Activated T-cell treated with anti-CD3 and anti-CD28 coated beads for 4 hours (primary cell): ENCODE data around the gene PURA.
"Not testable (repeated sequence)": the region's sequence is repeated elsewhere in the genome, so short reads cannot be mapped to it uniquely, and the experiment has no call there.

ENCODE experiments used
- DNase-seq: peaks from one replicate; pipeline ENCODE4 v3.0.0-alpha.2; 2020

Gene PURA

DNA sequence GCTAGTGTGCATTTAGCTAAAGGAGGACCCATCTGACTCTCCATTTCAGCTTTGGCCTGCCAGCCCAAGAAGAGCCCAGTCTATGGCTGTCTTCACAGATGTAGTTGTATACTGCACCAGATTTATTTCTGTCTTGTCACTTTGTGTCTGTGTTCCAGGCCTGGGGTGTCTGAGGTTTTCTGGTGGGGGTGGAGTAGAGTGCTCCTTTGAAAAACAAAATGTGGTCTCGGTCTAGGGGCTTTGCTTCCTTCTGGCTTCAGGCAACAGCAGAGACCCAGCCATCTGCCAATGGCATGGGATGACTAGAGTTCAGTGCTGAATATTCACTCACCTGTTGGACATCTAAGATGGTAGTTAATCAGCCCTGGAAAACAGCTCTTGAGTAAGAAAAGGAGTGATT, 22.7 kb downstream of the PURA start:
- DNase-seq, result no peak

DNA sequence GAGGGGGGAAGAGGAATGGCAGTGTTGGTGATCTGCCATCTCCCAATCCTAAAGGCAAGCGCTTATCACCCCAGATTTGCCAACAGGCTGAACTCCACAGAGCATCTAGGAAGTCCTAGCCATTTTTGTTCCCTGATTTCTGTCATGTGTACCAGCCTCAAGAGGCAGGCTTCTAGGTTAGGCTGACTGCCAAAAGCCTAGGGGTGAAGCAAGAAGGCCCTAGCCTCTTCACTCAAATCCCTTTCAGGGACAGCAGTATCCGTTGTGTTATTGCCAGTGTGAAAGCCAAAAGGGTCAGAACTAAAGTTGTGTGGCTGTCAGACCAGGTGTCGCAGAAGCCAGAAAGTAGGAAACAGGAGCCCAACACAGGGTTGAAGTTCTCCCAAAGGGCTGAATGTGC, 26.5 kb downstream of the PURA start:
- no peak for DNase-seq

DNA sequence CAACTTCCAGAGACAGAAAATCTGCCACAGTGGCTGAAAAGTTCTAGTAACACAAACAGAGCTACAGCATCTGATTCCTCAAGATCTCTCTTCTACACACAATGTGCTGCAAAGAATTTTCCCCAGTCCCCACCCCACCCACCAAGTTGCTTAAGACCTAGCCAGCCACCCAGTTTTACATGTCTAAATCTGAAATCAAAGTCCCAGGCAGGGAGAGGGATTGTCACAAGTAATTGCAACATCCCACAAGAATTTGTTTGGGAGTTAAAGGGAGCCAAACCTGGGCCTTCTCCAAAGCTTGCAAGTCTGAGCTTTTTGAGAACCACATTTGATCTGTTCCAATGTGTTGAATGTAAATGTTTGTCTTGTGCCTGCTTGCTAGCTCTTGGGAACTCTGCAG, 27.3 kb downstream of the PURA start:
- DNase-seq, result no peak

DNA sequence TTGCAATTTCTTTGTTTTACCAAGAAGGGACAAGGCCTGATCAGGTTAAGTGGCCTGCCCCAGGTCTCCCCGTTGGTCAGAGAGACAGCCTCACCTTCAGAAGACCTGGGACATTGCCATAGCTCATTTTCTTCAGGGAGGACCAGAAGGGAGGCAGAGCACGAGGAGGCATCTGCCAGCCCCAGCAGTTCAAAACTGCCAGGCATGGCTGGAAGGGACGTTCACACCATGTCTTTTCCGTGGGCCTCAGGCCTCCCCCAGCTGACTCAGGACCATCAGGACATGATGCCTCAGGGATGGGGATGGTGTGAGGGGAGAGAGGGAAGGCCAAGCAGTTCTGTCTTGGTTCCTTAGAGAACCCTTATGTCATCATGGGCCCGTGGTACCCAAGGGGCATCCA, 28.3 kb downstream of the PURA start:
- no peak for DNase-seq

DNA sequence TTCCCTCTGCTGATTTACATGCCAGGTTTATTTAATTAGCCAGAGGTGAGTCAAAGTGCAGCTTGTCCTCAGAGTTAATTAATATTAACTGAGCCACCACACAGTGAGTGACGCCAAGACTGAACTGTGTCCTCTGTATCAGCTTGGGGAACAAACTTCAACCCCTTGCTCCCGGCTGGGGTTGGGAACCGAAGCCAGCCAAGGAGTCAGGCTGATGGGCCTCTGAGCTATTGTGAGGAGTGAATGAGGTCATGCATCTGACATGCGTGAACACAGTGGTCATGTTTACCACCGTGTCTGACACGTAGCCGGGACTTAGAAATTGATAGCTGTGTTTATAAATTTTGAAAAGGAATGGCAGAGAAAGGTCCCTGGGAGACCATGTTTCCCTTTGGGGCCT, 28.9 kb downstream of the PURA start:
- DNase-seq, result no peak

DNA sequence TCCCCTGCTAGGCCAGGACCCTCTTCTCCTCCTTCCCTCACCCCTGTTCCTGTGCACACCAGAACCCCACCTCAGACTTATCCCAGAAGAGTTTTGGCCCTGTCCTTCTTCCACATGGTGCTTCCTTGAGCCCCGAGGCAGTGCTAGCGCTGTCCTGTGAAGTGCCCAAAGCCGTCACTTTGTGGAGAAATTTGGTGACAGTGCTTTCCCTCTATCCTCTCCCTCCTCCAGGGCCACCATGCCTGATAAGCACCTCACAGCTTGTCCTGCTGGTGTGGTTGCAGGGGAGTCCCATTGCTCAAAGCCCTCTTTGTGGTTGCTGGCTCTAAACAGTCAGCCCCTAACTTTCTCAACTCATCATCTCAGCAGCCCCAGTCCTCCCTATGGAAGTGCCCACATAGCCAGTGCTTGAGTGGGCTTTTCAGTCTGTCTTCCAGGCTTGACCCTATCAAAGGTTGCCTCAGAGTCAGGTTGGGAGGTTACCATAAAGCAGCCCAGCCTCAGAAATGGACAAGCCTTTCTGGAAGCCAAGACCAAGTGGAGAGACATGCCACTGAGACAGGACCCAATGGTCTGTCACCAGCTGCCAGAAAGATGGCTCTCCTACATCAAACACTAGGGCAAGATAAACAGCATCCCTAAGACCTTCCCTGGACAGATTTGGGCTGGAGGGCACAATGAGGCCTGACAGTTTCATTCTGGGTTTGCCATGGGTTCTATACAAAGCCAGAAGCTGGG, 29.8 kb downstream of the PURA start:
- no peak for DNase-seq

DNA sequence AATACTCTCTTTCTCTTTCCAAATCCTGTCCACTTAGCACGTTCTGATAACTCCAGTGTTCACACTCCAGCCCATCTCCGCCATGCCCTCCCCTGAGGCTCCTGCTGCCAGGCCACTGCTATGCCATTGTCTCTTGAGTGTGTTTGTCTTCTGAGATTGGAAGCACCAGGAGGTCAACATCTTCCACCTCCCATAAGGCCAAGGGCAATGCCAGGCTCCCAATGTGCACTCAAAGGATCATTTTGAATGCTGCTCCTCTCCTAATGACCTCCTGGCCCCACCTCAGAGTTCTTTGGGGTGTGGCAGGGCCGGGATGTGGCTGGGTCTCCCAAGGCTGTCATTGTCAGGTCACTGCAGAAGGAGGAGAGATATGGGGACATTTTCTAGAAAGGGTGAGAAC, 31.3 kb downstream of the PURA start:
- DNase-seq, result no peak

DNA sequence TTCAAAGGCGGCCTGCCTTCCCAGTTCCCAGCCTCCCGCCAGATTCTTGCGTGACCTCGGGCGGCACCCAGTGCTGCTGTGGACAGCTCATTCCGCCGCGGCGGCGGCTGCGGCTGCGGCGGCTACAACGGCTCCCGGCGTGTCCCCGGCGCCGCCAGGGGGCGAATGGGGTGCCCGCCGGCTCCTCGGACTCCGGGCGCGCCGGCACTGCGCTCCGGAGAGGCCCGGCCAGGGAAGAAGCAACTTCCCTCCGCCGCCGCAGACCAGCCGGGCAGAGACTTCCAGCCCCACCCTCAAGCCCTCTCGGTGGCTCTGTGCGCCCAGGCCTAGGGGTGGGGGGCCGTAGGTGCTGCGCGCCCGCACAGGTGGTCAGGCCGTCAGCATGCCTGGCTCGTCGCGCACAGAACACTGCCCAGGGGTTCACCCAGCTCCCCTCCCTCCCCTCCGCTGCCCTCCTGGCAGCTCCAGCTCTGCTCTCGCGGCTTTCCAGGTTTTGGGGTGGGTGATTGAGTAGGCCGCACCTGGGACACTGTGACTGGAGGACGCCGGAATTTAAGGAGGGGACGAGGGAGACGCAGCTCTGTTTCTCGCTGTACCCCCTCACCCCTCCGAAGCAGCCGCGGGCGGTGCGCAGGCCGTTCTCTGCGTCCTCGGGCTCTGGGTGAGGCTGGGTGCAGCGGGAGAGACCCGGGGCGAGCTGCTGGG, 32.1 kb downstream of the PURA start:
- peak; percentile 23 for DNase-seq

DNA sequence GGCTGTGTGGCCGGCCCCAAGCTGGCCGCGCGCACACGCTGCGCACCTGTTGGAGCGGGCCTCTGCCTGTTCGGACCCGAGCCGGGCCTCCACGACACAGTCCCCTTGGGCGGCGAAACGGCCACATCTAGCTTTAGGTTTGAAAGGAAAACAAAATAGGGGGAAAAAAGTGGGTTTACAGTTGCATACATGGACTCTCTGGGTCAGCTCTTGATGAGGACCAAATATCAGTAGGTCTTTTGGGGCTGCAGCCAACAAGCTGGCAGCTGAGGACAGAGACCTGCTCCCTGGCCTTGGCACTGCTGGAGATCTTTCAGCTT, 32.6 kb downstream of the PURA start:
- no peak for DNase-seq

DNA sequence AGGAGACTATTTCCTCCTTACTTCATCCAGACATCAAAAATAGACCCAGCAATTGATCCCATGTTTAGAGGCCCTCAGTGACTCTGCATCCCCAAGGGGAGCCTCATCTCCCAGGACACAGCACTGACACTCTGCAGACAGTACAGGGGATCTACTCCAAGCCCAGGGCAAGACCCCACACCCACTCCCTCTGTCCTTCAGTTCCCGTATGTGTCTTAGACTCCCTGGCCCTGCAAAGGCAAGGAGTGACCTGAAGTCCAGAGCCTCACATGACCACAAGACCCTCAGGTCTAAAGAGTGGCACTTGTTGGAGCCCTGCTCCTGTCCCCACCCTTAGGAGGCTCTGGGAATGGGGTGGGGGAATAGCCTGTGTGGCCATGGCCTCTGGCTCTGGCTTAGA, 33.6 kb downstream of the PURA start:
- no peak for DNase-seq

DNA sequence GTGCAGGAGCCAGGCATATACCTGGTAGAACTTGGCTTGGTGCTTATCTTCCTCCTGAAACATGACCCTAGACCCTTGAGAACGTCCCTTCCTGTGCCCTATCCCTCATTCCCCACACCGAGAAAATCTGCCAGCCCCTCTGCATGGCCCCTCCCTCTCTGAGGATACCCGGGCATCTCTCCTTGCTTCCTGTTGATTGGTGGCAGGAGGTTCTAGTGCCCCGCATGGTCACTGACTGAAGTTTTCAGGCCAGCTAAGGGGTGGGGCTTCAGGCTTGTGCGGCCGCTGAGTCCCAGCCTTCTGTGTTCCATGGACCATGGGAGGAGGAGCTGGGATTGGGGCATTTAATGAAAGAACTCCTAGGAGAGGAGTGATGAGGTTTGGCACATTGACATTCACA, 34.6 kb downstream of the PURA start:
- no peak for DNase-seq

DNA sequence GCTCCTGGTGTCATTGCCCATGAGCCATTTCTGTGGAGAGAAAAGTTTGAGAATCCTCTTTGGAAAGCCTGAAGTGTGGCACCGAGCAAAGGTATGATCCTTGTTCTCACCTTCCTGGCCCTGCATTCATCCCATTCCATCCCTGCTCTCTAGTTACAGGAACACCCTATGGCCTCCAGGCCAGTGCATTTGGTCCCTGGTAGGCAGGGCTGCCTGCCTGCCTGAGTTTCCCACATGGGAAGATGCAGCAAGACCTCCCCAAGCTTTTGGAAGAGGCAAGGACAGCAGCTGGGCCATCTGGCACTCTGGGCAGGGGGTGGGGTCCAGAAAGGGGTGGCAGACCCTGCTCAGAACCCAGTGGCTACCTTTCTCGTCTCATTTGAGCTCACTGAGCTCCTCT, 36.3 kb downstream of the PURA start:
- DNase-seq, result no peak

DNA sequence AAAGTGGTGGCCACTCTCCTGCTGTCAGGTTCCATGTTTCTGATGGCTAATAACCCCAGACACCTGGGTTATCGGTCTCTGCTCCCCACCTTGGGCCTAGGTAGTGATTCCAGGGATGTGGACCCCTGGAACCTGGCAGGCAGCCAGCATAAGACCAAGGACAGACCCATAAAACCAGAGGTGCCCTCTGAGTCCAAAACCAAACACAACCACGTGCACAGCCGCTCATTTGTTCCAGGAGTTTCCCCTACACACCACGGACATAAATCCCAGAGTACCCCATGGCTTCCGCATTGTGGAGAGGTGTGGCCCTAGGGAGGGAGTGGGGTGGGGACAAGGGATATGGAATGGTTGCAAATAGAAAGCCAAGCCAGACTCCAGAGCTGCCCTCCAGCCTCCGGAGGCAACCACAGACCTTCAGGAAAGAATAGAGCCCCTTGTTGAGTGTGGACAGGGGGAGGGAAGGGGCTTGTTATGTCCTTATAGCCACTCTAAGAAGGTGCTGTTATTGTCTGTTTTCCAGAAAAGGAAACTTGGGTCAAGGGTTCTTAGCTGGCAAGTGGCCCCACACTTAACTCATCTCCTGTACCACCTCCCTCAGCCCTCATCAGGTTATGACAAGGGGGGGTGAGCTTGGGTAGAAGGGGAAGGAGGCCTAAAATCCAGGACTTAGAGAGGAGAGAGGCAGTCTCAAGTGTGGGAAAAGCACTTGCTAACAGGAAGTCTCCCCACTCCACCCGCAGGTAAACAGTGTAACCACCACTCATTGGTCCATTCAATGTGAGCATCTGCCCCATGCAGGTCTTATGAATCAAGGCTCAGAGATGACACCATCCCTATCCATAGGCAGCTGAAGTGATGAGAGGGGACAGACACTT, 37.5 kb downstream of the PURA start:
- DNase-seq, result no peak

DNA sequence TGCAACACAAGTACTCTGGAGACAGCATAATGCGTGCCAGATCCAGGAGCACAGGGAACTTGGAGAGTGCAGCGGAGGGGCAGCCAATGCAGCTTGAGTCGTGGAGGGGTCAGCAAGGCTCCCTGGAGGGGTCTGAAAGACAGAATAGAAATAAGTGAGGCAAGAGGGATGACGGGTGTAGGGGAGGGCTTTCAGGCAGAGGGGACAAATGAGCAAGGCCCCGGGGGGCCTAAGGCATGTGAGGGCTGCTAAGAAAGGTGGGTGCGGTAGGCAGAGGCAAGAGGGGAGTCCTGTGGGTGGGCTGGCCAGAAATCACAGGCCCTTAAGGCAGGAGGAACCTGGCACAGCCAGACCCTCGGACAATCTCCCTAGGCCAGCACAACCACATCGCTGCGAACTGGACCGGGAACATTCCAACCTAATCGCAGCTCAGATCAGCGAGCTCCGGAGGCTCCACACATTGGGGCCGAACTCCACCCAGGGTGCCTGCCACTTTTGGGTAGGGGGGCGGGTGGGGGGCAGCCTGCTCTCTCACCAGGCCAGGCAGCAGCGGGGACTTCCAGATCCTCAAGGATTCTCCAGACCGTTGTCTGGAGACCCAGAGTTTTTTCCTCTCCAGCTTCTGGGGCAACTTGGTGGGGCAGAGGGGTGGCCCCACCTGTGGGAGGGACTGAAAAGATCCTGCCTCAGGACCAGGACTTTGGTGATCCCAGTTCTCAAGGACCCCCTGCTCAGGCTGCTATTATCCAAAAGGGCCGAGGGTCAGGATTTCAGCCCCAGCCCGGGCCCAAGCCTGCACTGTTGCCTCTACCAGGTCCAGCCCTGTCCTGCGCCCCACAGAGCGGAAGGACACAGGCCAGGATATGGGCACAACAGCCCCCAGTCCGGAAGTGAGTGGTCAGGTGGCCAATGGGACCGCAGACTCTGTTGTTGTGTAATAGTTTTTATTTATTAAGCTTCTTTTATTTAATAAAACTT, 38.4 kb downstream of the PURA start:
- no peak for DNase-seq

DNA sequence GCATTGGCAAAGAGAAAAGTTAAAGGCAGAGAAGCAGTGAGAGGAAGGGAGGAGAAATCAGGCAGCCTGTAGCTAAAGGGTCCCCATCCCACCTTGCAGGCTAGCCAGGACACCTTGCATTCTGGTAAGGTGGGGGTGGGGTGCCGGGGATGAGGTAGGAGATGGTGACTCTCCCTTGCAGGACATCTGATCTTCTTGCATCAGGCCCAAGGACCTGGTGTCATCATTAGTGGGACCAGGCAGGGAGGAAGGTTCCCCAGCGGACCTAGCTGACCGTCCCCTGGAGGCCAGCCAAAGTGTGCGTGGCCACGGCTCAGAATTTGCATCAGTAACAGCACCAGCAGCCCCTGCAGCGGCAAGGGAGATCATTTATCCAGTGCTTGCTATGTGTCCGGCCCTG, 39.3 kb downstream of the PURA start:
- no peak for DNase-seq

DNA sequence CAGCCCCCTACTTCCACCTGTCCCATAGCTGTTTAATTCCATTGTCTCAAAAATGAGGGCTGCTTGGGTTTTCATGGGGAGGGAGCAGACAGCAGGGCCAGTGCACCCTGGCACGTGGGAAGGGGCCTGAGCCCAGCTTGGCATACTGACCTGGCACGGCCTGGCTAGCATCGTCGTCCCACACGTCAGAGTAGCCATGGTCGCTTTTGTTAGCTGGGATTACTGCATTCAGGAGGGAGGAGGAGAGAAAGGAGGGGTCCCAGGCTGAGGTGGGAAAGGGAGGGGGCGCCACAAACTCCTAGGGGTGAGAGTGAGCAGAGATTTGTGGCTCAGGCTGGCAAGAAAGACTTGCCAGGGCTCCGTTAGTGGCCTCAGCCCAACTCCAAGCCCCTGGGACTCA, 40.0 kb downstream of the PURA start:
- no peak for DNase-seq

DNA sequence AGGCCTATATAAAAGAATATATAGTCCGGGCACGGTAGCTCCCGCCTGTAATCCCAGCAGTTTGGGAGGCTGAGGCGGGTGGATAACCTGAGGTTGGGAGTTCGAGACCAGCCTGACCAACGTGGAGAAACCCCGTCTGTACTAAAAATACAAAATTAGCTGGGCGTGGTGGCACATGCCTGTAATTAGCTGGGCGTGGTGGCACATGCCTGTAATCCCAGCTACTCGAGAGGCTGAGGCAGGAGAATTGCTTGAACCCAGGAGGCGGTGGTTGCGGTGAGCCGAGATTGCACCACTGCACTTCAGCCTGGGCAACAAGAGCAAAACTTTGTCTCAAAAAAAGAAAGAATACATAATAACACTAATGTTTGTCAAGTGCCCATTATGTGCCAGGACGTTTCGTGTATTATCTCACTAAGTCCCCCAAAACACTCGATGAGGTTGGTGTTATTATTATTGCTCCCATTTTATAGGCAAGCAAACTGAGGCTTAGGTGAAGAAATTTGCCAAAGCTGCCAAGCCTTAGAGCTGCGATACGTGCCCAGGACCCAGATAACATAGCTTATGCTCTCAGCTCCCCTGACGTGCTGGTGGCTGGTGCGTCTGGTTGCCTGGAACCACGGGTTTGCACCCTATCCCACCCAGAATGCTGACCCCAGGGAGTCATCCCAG, 40.9 kb downstream of the PURA start:
- not testable (repeated sequence) for DNase-seq

DNA sequence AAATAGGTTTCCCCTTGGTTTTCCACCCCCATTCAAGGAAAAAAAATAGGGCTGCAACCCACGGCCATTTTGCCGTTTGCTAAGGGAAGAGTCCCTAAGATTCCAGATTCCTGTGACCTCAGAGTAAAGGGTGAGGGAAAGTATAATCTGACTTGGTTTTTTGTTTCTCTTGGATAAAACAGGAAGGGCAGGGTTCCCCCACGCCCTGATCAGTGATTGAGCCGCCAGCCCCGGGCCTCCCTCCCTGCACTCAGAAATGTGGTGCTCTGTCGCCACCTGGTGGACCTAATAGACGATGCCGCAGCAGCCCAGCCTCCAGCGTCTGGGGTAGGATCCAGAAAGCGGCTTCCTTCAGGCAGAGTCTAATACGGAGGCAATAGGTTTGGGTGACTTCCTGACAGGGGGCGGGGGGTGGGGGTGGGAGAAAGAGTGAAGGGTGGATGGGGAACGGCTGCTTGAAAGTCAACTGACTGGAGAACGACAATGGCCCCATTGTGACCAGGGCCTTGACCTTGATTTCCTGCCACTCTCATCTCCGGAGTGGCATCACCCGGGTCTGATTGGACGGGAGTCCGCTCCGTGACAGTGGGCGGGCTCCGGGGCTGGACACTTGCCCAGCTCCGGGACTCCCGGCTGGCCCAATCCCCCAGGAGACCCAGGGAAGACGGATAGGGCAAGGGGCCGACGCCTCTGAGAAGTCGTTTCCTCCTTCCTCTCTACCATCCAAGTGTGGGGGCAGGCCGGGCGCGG, 43.3 kb downstream of the PURA start:
- DNase-seq, result peak; percentile 83

DNA sequence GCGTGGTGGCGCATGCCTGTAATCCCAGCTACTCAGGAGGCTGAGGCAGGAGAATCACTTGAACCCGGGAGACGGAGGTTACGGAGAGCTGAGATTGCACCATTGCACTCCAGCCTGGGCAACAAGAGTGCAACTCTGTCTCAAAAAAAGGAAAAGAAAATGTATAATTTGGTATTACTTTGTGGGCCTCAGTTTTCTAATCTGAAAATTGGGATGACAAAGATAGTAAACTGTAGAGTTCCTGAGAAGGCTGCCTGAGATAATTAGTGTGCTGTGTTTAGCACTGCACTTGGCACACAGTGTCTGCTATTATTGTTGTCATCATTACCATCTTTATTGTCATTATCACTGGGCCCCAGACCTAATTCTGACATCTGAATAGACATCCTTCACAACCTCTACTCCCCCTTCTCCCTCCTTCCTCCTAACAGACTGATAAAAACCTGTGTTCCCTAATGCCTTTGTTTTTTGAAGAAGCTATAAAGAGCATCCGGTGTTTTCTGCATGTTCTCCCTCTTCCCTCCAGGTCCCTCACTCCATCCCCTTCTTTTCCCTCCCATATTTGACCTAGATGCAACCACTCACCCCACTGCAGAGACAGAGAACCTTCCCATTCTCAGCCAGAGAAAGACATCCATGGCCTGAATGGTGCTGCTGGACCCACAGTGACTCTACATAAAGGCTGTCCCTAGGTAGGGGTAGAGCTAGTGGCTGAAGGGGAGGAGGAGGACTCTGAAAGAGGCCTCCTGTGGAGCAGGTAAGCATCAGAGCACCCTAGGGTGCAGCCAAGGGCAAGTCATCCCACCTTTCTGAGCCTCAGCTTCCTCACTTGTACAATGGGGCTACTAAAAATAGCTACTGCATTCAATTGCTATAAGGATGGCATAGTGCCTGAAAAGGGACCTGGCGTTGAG, 45.4 kb downstream of the PURA start:
- DNase-seq, result no peak

DNA sequence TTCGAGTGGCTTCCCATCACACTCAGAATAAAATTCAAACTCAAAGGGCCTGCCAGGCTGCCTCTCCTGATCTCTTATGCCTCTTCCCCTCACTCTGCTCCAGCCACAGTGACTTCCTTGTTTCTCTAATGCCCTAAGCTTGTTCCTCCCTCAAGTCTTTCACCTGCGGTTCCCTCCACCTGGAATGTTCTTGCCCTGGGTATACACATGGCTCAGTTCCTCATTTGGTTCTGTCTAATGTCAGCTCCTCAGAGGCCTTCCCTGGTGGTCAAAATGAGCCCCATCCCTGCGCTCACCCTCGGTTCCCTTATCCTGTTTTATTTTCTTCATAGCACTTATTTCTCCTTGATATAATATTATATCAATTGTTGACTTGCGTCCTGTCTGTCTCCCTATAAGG, 48.4 kb downstream of the PURA start:
- no peak for DNase-seq
